ENCODE measurements around the gene KCNJ1. TPM values are rescaled to one million over a fixed set of nuclear protein-coding genes. Genes with fewer than 3 reads are reported as not detected.

The KCNJ1 gene
- total RNA-seq, 1 donor from 2014 or later = not detected

DNA sequence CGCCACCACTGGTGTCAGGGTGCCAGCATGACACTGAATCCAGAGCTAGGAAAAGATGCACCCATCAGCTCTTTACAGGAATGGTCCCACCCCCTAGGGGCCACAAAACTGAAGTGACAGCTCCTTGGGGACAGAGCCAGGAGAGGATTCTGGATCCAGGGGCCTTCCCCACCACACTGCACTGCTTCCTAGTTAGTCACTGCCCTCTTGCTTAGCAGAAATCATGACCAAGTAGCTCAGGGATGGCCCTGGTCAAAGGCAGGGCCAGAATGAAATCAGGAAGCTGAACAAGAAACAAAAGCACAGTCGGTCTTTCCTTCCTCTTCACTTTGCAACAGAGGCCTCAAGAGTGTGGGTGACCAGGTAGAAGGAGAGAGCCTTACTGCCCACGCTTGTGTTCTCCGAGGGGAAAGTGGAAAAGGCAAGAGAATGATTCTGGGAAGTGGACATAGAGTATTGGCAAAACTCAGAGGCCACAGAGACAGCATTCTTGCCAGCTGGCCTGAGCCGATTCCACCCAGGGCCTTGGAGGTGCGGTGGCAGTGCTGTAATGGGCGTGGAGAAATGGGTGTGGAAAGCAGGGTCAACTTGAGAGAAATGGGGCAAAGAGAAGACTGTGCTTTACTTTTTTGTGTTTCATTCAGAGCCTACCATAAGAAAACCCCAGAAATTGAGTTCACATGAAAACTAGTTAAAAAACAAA lies 39.8 kb downstream of the KCNJ1 start:
- ATAC-seq (no peak), DNase-seq (ENCODE audit: low spot score) (no peak)

- no peak for ATAC-seq
- no peak for DNase-seq (ENCODE audit: low spot score)
Measured at GRCh38 chr11:128825050-128825784, 41.9 kb downstream of the KCNJ1 start.

DNA sequence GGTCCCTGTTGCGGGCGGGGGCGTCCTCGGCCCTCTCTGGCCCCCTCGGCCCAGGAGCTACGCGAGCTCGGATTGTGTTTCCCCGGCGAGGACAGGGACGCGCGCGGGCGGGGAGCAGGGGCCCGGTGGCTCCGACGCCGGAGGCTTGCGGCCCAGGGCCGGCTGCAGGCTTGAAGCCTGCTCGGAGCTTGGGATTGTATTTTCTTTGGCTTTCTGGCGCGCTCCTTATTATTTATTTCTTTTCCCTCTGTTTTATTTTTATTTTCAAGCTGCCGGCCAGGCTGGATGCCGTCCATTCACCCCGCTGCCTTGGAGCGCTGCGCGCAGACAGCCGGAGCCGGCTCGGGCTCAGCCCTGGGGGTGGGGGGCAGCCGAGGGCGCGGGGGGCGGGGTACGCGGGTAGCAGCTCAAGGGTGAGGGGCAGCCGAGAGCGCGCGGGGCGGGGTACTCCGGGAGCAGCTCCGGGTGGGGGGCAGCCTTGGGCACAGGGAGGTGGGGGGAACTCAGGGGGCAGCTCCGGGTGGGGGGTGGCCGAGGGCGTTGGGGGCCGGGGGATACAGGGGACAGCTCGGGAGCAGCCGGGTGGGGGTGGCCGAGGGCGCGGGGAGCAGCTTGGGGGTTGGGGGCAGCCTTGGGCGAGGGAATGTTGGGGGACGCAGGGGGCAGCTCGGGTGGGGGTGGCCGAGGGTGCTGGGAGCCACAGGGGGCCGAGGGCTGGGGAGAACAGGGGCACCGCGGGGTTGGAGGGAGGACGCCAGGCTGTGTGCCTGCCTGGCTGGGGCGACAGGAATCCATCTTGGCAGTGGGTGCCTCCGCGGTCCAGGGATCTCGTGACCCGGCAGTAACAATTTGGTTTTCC lies 42.7 kb downstream of the KCNJ1 start:
- DNase-seq (ENCODE audit: low spot score) (no peak), ATAC-seq (peak; percentile 63)

GRCh38 chr11:128823753-128824152 lies 43.3 kb downstream of the KCNJ1 start:
- DNase-seq (ENCODE audit: low spot score) (no peak), ATAC-seq (no peak)

GRCh38 chr11:128822130-128822529 lies 45.0 kb downstream of the KCNJ1 start:
- DNase-seq (ENCODE audit: low spot score) = no peak
- ATAC-seq = no peak

DNA sequence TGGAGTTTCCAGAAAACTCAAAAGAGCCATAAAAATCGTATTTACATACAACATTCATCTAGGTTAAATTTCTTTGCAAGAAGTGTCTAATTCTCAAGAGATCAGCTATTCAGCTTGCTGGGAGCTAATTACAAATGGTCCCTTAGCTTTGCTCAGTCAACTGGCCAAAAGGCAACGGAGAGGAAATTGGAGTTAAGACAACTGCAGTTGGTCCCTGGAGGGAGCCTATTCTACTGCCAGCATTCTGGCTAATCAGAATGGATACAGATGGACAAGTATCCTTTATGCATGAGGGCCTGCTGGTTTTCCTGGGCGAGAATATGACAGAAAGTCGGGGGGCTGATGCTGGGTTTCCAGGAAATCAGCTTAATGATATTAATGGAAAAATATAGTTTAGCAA lies 45.5 kb downstream of the KCNJ1 start:
- no peak for DNase-seq (ENCODE audit: low spot score)
- no peak for ATAC-seq

DNA sequence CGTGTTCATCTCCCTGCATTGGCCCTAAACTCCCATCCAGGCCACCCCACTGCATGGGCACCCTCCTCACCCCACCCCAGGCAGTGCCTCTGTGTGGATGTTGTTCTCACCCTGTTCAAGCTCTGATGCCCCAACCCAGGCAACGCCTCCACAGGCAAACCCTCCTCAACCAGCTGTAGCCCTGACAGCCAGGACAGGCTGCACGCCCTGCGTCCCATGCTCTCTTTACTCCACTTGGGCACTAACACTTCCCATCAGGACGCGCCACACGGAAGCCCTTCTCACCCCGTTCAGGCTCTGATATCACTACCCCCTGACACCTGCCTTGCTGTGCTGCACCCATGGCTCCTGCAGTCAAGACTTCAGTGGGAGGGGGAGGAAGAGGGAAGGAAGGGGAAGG lies 47.9 kb downstream of the KCNJ1 start:
- no peak for DNase-seq (ENCODE audit: low spot score)
- ATAC-seq = no peak

DNA sequence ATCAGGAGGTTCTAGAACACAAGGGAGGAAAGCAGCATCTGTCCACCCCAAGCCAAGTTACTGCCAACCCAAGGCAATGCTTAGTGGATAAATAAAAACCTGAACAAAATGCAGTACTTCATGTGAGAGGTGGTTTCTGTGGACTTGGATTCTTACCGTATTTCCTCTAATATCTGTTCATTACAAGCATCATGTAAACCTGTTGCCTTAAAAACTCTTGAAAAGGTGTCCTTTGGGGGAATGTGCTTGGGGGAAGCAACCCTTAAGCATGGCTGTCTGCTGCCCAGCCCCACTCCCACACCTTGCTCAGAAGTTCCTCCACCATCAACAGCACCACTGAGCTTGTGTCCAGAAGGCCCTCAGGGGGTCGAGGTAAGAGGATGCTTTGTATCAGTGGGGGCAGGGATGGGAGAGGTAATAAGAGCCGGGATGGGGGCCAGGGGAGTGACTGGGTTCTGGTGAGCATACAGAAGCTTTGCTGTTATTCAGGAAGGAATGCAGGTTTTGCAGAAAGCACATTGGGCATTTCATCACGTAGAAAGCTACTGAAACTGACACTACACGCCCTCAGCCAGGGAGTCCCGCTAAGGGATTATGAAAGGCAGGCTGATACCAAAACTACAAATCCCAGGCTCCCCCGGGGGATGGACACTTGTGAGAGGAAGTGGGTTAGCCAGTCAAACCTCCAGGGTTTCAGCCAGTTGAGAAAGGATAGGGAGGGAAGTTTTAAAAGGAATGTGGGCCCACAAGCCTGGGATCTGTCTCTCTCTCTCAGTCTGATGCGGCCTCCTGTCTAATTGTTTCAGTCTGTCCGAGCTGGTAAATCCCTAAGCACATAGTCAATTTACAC lies 52.0 kb downstream of the KCNJ1 start:
- peak; percentile 43 for ATAC-seq
- no peak for DNase-seq (ENCODE audit: low spot score)

DNA sequence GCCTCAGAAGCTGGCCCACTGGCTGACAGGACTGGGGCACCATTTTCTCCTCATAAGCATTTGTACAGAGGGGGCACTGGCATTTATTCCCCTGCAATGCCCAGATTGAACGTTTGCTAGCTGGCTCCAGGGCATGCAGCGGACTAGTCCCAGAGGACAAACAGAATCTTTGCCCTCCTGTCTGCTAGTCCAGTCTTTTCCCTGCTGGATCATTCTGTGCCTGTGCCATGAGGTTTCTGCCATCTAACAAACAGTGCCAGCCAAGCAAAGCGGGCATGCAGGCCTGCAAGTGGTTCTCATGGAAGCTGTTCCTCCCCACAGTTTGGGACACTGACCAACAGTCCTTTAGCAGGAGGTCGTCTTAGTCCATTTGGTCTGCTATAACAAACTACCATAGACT lies 53.4 kb downstream of the KCNJ1 start:
- DNase-seq (ENCODE audit: low spot score) = peak; percentile 86
- peak; percentile 93 for ATAC-seq

GRCh38 chr11:128810784-128811514 lies 56.1 kb downstream of the KCNJ1 start:
- ATAC-seq = no peak
- no peak for DNase-seq (ENCODE audit: low spot score)

GRCh38 chr11:128809128-128809527 lies 58.0 kb downstream of the KCNJ1 start:
- ATAC-seq = peak; percentile 70
- DNase-seq (ENCODE audit: low spot score) = no peak

DNA sequence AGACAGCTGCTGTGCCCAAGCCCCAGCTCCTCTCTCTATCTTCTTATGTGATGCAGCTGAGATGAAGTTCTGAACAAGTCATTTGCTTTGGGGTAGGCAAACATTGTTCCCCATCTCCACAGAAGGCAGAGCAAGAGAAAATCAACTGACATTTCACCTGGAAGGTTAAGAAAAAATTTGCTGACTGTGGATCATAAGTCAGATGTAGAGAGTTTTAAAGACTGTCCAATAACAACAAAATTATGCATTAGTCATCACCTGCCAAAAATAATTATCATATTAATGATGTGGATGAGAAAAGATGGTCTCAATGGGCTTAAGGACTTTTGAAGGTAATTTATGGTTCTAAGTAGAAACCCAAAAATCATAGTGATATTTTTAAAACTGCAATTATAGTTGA lies 59.2 kb downstream of the KCNJ1 start:
- DNase-seq (ENCODE audit: low spot score) = no peak
- no peak for ATAC-seq

DNA sequence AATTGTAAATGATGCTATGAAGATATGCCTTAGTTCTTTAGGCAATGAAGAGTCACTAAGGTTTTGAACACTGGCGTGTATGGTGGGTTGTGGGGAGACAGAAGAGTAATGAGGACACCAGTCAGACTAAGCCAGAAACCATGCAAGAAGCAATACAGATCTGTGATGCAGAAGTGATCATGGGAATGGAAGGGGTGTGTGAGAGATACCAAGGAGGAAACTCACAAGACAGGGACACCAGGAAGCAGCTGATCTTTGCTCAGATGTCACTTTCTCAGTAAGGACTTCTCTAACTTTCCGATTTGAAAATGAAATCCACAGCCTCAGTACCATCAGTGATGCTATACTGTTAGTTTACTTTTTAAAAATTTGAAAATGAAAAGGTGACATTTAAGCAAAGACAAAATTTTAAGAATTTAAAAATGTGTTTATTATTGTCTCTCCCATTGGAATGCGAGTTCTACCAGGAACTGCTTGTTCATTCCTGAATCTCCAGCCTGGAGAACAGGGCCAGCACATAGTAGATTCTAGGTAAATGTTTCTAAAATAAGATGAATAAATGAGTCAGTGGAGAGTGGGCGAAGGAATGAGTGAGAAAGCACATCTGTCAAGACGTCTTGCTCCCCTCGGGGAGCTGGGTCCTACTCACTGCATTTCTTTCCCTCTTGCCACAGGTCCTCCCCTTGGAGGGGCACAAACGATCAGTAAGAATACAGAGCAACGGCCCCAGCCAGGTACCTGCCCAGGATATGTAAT lies 60.4 kb downstream of the KCNJ1 start:
- DNase-seq (ENCODE audit: low spot score) (no peak), ATAC-seq (no peak)

GRCh38 chr11:128804481-128804880 lies 62.6 kb downstream of the KCNJ1 start:
- no peak for DNase-seq (ENCODE audit: low spot score)
- ATAC-seq = no peak

DNA sequence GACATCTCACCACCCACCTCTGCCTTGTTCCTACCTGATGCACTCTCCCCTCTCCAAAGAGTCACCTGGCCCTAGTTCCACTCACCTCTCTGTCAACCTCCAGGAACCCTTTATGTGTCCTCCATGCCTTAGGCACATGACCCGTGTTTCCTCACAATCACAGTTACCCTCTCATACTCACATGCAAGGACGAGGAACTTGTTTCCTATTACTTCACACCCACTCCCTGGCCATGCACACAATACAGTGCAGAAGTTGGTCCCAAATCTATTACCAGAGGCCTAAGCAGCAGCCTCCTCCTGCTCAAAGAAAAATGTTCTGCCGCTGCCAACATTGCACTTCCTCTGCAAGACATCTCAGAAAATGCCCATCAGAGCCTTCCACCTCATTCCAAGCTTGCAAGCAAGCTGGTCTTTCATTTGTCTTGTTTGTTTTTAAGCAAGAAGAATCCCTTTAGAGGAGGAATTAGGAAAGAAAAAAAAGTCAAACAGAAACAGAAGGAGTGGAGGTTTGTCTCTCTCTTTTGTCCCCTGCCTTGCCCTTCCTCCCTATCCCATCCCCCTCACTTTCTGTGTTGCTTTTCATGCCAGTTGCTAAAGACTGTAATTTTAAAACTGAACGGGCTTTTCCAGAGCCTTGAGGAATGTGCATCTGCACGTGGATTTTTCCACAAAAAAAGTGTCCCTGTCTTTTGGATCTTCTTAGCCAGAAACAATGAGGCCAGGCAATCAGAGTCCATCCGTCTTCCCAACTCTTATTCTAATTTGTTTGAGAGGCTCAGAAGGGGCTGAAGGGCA lies 63.4 kb downstream of the KCNJ1 start:
- no peak for ATAC-seq
- DNase-seq (ENCODE audit: low spot score) = no peak

GRCh38 chr11:128803011-128803410 lies 64.1 kb downstream of the KCNJ1 start:
- DNase-seq (ENCODE audit: low spot score) = no peak
- no peak for ATAC-seq

- peak; percentile 69 for ATAC-seq
- DNase-seq (ENCODE audit: low spot score) = no peak
Measured at GRCh38 chr11:128802358-128802981, 64.6 kb downstream of the KCNJ1 start.

DNA sequence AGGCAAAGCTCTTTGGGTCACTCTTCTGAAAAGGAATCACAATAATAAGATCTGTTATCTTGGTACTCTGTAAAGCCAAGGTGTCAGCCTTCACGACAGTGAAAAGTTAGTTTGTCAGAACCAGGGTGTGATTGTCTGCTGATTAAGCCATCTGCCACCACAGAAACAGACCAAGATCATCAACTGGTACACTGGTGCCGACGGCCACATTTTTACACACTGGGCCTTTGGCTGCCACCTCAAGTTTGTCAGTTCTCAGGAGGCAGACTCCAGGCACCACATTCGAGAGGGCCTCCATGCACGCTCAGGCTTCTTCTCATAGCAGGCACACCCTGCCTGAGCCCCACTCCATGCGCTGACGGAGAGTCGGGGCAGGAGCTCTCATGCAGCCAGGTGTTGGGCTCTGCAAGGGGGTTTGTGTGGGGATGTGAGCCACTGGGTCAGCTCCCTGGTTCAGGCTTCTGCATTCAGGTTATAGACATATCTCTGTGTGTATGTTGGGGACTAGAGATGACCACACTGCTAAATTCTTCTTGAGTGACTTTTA lies 66.2 kb downstream of the KCNJ1 start:
- ATAC-seq (no peak), DNase-seq (ENCODE audit: low spot score) (no peak)

All from left lobe of liver (tissue), 2 donors.